Bronchial epithelial cell (primary cell): ENCODE measurements around the gene NFE2L1. TPM values are rescaled to one million over a fixed set of nuclear protein-coding genes. Genes with fewer than 3 reads are reported as not detected.
"Not testable (repeated sequence)": the region's sequence is repeated elsewhere in the genome, so short reads cannot be mapped to it uniquely, and the experiment has no call there.

Source experiments
- DNase-seq: peaks from one replicate; pipeline ENCODE4 v3.0.0-alpha.2; 2010; ENCODE audit warnings: low read depth
- FAIRE-seq: peaks from 2 replicates; lab custom pipeline; 2011; peaks lifted over from hg19 to GRCh38; lab: Jason Lieb, UNC
- H3K27me3 ChIP-seq: 2 replicates; pipeline ENCODE4 v1.5.1; 2011; ENCODE audit warnings: low read length; ENCODE audit not compliant: control insufficient read depth, insufficient read depth
- H3K36me3 ChIP-seq: 2 replicates; pipeline ENCODE4 v1.5.1; 2011; ENCODE audit warnings: low read length; ENCODE audit not compliant: control insufficient read depth, insufficient read depth
- H3K4me3 ChIP-seq: 2 replicates; pipeline ENCODE4 v1.5.1; 2011; ENCODE audit warnings: mild to moderate bottlenecking, low read depth, low read length, control low read depth
- total RNA-seq: library from RNA; depleted of rRNA; stranded (reverse); fragments of >200 nt; gene quantifications from 2 replicates; pipeline ENCODE4 v1.2.1, GENCODE V29; 2014
- TF ChIP-seq, protein P1 (sequence below): IDR thresholded peaks from 2 replicates; pipeline ENCODE4 v1.5.1; 2011; ENCODE audit warnings: mild to moderate bottlenecking, moderate library complexity, low read length, control low read depth, inconsistent platforms; ENCODE audit not compliant: insufficient read depth, severe bottlenecking

NFE2L1 gene
- total RNA-seq, 1 donor from 2014 or later: 84.2 TPM

DNA sequence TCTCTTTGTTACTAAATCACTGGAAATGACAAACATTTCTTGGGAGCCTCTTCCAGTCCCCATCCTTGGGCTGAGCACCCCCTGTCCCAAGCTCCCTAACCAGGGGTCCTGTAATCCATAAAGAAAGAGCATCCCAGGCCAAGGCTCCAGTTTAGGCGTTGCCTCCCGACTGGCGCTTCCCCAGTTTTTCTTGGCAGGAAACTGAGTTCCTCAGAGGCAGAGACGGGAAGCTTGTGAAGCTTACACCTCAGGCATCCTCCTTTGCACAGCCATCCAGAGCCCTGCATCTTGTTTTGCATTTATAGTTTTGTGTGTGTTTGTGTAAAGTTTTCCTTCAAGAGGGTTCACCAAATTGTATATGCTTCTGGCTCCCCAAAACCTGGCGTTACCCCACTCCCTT, 17.6 kb upstream of the NFE2L1 start:
- TF ChIP-seq, protein P1, sequence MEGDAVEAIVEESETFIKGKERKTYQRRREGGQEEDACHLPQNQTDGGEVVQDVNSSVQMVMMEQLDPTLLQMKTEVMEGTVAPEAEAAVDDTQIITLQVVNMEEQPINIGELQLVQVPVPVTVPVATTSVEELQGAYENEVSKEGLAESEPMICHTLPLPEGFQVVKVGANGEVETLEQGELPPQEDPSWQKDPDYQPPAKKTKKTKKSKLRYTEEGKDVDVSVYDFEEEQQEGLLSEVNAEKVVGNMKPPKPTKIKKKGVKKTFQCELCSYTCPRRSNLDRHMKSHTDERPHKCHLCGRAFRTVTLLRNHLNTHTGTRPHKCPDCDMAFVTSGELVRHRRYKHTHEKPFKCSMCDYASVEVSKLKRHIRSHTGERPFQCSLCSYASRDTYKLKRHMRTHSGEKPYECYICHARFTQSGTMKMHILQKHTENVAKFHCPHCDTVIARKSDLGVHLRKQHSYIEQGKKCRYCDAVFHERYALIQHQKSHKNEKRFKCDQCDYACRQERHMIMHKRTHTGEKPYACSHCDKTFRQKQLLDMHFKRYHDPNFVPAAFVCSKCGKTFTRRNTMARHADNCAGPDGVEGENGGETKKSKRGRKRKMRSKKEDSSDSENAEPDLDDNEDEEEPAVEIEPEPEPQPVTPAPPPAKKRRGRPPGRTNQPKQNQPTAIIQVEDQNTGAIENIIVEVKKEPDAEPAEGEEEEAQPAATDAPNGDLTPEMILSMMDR: no peak
- DNase-seq (no peak), FAIRE-seq (no peak)
- Histone ChIP-seq H3K36me3 (no peaks in the 10 kb centered on the region), H3K4me3 (no peak overlapping the region), H3K27me3 (no peaks in the 10 kb centered on the region)

DNA sequence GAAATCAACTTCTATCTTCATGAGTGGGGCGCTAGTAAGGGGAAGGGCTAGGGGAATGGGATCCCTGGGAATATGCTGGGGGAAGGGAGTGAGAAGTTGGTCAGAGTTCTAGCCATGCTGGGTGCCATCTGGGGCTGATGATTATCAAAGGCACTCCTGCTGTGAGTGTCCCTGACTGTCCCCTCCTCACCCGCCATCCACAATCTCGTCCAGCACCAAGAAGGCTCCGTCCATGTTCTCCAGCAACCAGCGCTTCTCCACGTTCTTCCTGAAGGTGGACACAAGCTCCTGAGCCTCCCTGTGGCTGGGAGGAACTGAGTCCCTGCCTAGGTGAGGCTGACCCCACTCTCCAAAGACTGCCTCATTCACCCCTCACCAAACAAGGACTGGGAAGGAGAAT, 16.2 kb upstream of the NFE2L1 start:
- TF ChIP-seq, protein P1: no peak
- Histone ChIP-seq H3K4me3 (no peak overlapping the region), H3K36me3 (no peaks in the 10 kb centered on the region), H3K27me3 (no peaks in the 10 kb centered on the region)
- no peak for DNase-seq
- peak; percentile 43 for FAIRE-seq

DNA sequence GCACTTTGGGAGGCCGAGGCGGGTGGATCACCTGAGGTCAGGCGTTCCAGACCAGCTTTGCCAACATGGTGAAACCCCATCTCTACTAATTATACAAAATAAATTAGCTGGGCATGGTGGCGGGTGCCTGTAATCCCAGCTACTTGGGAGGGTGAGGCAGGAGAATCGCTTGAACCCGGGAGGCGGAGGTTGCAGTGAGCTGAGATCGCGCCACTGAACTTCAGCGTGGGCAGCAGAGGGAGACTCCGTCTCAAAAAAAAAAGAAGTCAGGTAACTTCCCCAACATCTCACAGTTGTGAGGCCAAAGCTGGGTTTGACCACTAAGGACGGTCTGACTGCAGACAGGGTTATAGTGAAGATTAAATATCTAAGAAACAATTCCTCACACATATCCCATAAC, 13.4 kb upstream of the NFE2L1 start:
- not testable (repeated sequence) for FAIRE-seq, H3K36me3 ChIP-seq, H3K27me3 ChIP-seq, H3K4me3 ChIP-seq, DNase-seq

DNA sequence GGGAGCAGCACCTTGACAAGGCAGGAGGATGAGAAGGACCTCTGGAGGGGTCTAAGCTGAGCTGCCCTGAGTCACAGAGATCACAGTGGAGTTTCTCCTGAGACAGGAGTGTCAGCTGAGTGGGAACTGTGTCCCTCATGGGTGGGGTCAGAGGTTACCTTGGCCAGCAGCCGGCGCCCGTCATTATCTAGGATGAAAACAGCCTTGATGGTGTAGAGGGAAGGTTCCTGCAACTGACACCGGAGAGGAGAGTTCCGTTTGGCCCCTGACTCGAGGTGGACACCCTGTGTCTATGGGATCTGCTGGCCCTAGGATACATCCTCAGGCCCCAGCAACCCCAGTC, 11.5 kb upstream of the NFE2L1 start:
- peak overlapping the region; percentile 58 for H3K4me3 ChIP-seq
- no peaks in the 10 kb centered on the region for H3K27me3 ChIP-seq
- no peak for FAIRE-seq
- H3K36me3 ChIP-seq: no peaks in the 10 kb centered on the region
- TF ChIP-seq, protein P1: no peak
- no peak for DNase-seq

DNA sequence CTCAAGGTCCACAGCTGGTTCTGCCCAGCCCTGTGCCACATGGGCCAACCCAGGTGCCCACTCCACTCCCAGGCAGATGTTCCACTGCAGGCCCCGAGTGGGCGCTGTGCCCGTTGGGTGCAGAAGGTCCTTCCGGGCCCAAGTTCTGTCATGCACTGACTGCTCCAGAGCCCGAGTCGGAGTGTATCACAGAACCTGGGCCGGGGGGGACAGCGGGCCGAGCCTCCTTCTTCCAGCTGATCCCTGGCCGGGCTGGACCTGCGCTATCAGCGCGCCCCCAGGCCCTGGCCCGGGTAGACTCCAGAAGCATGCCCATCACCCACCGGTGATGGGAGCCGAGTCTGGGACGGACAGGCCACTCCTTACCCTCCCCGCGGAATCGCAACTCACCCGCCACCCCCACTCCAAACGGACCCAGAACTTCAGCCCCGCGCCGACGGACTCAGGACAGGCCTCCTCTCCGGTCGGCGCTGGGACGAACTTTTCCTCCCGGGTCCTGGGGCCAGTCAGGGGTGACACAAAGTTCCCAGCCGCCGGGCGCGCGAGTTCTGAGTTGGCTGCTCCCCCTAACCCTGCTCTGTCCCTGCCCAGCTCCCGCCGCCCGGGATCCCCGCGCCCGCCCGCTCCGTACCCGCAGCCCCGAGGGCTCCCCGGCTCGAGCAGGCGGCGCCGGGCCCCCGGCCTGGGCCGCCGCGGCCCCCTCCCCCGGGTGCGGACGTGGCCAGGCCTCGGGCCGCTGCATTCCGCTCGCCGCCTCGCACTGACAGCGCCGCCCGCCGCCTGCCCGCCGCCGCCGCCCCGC, 10.9 kb upstream of the NFE2L1 start, which contains the start of gene COPZ2:
Gene COPZ2, minus strand, starts transcription at position 762 of the 802 bp plus-strand sequence. Its CDS starts 20 bp downstream, at position 742.
- Histone ChIP-seq H3K27me3 (no peaks in the 10 kb centered on the region), H3K4me3 (peak within 1 kb of the TSS; percentile 58), H3K36me3 (no peaks in the 10 kb centered on the region)
- DNase-seq (no peak), FAIRE-seq (no peak)
- TF ChIP-seq, protein P1: peak; percentile 77

DNA sequence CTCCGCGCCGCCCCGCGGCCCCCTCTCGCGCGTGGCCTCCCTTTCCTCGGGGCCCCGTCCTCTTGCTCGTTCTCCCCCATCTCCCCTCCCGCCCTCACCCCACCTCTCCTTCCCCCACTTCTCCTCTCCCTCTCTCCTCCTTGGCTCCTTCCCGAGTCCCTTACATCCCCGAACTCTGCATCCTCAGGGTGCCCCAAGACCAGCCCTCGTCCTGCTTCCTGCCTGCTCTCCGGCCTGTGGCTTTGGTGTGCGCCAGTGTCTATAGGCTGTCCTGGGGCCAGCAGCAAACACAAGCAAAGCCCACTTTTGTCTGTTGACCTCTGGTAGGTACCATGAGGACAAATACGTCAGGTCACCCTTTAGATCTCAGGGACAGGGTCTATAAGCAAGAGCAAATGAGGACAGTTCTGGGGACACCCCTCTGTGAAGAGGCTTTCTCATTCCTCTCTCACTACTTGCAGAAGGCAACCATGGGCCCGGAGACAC, 10.3 kb upstream of the NFE2L1 start:
- Histone ChIP-seq H3K36me3 (no peaks in the 10 kb centered on the region), H3K4me3 (peak overlapping the region; percentile 58), H3K27me3 (no peaks in the 10 kb centered on the region)
- no peak for FAIRE-seq
- TF ChIP-seq, protein P1: no peak
- no peak for DNase-seq
